ENCODE measurements around the gene ZFP36. TPM values are rescaled to one million over a fixed set of nuclear protein-coding genes. Genes with fewer than 3 reads are reported as not detected.

Gene ZFP36
- total and polyA plus RNA-seq, 2 of the 8 experiments (the other 6 are each of a cell fraction or from before 2014, with no cell fraction given): 4.0 to 10.9 TPM

DNA sequence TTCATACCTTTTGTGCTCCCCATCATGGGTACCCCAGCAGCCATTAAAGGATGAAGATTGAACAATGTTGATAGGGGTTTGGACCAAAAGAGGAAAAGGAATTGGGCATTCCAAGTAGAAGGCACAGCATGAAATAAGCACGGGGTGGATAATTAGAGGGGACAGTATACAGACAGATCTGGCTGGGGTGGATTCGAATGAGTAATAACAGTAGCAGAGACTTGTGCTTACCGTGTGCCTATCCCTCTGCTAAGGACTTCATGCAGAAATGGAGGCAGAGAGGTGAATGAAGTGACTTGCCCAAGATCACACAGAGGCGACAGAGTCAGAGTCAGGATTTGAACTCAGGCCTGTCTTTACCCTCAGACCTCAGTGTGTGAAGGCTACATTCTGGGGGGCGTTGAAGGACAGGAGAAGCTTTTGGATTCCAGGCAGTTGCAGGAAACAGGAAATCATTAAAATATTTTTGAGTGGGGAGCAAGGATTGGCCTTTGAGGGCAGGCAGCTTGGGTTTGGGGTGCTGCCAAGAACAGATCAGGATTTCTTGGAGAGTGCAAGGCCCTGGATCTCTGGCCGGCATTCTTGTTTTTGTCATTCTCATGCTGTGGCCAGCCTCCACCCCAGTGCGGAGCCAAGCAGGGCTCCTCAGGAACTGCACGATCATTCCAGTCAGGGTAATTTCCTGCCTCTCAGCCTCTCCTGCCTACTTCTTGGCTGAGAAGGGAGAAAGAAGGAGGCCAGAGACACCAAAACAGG, 34.4 kb upstream of the ZFP36 start:
- Histone ChIP-seq H2BK20ac (ENCODE audit: low read length) (no peak overlapping the region), H3K56ac (replicated peaks; ENCODE audit: insufficient read length, low read depth, low read length) (no peak overlapping the region), H3K23ac (ENCODE audit: insufficient read length) (no peak overlapping the region), H2AFZ (ENCODE audit: low read length) (no peak overlapping the region), H4K5ac (ENCODE audit: insufficient read length, low read depth, low read length) (no peak overlapping the region), H2BK12ac (ENCODE audit: low read depth, low read length) (no peak overlapping the region), H3K4me1 (replicated peaks in 1 of 4; ENCODE audit: control insufficient read depth in 3 of 4, insufficient read depth in 4 of 4, low read length in 3 of 4) (no peaks in the 10 kb centered on the region), H4K20me1 (replicated peaks in 1 of 2; ENCODE audit: control insufficient read depth in 1 of 2, insufficient read depth in 2 of 2, low read length in 2 of 2) (peaks cover 14 to 15% of the 10 kb centered on the region in 2 experiments), H3K18ac (ENCODE audit: extremely low read depth, low read length) (no peak overlapping the region), H3K4ac (replicated peaks; ENCODE audit: insufficient read length, low read depth, low read length) (no peak overlapping the region), H3K27me3 (replicated peaks in 1 of 4; ENCODE audit: control insufficient read depth in 3 of 4, extremely low read depth in 1 of 4, insufficient read depth in 3 of 4, low read length in 3 of 4) (no peaks in the 10 kb centered on the region), H3K27ac (ENCODE audit: low read depth, low read length) (no peak overlapping the region), H2BK120ac (replicated peaks; ENCODE audit: low read depth, low read length) (no peak overlapping the region), H3K79me1 (ENCODE audit: low read depth, low read length) (peaks cover 2% of the 10 kb centered on the region; the same call in 1 of the 2 replicates), H3K4me3 (ENCODE audit: extremely low read depth in 1 of 4, insufficient read depth in 2 of 4, low read depth in 3 of 4, low read length in 4 of 4) (no peak overlapping the region), H3K79me2 (ENCODE audit: control insufficient read depth in 1 of 2, insufficient read depth in 2 of 2, low read length in 2 of 2) (no peaks in the 10 kb centered on the region), H2BK15ac (ENCODE audit: low read length) (no peak overlapping the region), H2BK5ac (ENCODE audit: low read depth, low read length) (no peak overlapping the region), H3K14ac (ENCODE audit: insufficient read length) (no peak overlapping the region), H3K9ac (replicated peaks in 1 of 4; ENCODE audit: extremely low read depth in 1 of 4, low read depth in 3 of 4, low read length in 3 of 4) (no peak overlapping the region), H3K9me3 (ENCODE audit: insufficient read depth in 2 of 2, low read depth in 1 of 2, low read length in 1 of 2) (no peaks in the 10 kb centered on the region), H3K23me2 (ENCODE audit: low read depth, low read length) (no peaks in the 10 kb centered on the region; the same call in 1 of the 2 replicates), H3K4me2 (ENCODE audit: insufficient read depth in 1 of 2, low read depth in 2 of 2, low read length in 2 of 2) (no peak overlapping the region), H3K36me3 (ENCODE audit: control insufficient read depth in 2 of 4, insufficient read depth in 4 of 4, low read length in 3 of 4) (peaks cover 21 to 66% (median 52%) of the 10 kb centered on the region in 4 experiments), H4K8ac (ENCODE audit: extremely low read depth, insufficient read depth, low read length) (no peak overlapping the region), H4K91ac (replicated peaks; ENCODE audit: insufficient read length, low read length) (no peak overlapping the region), H2AK5ac (ENCODE audit: low read depth, low read length) (no peak overlapping the region)
- WGBS, 2 experiments (ENCODE audit: extremely low coverage in 1 of 2, insufficient coverage in 1 of 2, insufficient read length in 1 of 2, insufficient replicate concordance in 2 of 2, low coverage in 1 of 2, low lambda C conversion rate in 2 of 2, missing lambda C conversion rate in 1 of 2): 77% methylated on average over 8 of the region's 8 CpGs; no CpG with 5 or more reads in 1 of the 2 experiments
- CTCF ChIA-PET (ENCODE audit: partially characterized antibody): interaction anchor here (0.9 to 1.4 kb wide), 2 partner anchors 11 to 439 kb away, joined by 3 read pairs; no protein-coding TSS in a partner anchor
- no peak for DNase-seq (ENCODE audit: low read depth in 1 of 2, low spot score in 2 of 2)
- POLR2A ChIA-PET (ENCODE audit: partially characterized antibody): interaction anchor here (1.2 to 2.5 kb wide), 3 partner anchors 8 to 19 kb away, joined by 3 to 10 read pairs (median 5); partner anchors contain the start of genes MED29 and PAF1
- TF ChIP-seq BRCA1 (IDR thresholded peaks at IDR 0.05; ENCODE audit: low read depth, low read length): no peak
- no peak for TF ChIP-seq SUZ12 (IDR thresholded peaks at IDR 0.05; ENCODE audit: low read length)
- TF ChIP-seq, protein P1, sequence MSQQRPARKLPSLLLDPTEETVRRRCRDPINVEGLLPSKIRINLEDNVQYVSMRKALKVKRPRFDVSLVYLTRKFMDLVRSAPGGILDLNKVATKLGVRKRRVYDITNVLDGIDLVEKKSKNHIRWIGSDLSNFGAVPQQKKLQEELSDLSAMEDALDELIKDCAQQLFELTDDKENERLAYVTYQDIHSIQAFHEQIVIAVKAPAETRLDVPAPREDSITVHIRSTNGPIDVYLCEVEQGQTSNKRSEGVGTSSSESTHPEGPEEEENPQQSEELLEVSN (IDR thresholded peaks at IDR 0.05): no peak
- TF ChIP-seq HDAC2 (IDR thresholded peaks at IDR 0.05; ENCODE audit: borderline replicate concordance in 1 of 2, low read depth in 2 of 2, low read length in 2 of 2): no peak
- TF ChIP-seq CTBP2 (IDR thresholded peaks at IDR 0.05; ENCODE audit: borderline replicate concordance, insufficient read depth, insufficient read length, low read length): no peak
- no peak for TF ChIP-seq TCF12 (IDR thresholded peaks at IDR 0.05; ENCODE audit: low read depth, low read length)
- TF ChIP-seq ASH2L (IDR thresholded peaks at IDR 0.05; ENCODE audit: low read length): no peak
- TF ChIP-seq SIN3A (conservative IDR thresholded peaks at IDR 0.05 in 1 of 2, IDR thresholded peaks at IDR 0.05 in 1 of 2; ENCODE audit: low read depth in 1 of 2, low read length in 2 of 2): no peak
- TF ChIP-seq RBBP5 (IDR thresholded peaks at IDR 0.05; ENCODE audit: borderline replicate concordance, low read depth, low read length): no peak
- FAIRE-seq: no peak

All from H1 (cell line).